Cardiac fibroblast (primary cell): ENCODE data around the gene TNNT3.
A peak's percentile ranks its signal among the peaks of the same experiment; 100 is the strongest.

Experiments used
- DNase-seq, 2 donors: peaks; one replicate each; pipeline versions ENCODE4 v3.0.0 to v3.0.0-alpha.2; 2010; ENCODE audit warnings: low read depth in 2 of 2
- H3K4me3 ChIP-seq, 2 donors: replicated peaks in 1 of 2; 1 replicate in 1 of 2; 2 replicates in 1 of 2; pipeline ENCODE4 v1.5.1; 2011; ENCODE audit warnings: low read depth in 2 of 2, low read length in 2 of 2, mild to moderate bottlenecking in 2 of 2, moderate library complexity in 1 of 2
- TF ChIP-seq, protein P1 (sequence below): IDR thresholded peaks from one replicate; pipeline ENCODE4 v1.5.1; 2011; ENCODE audit warnings: low read depth, mild to moderate bottlenecking, low read length, inconsistent platforms

The TNNT3 gene

DNA sequence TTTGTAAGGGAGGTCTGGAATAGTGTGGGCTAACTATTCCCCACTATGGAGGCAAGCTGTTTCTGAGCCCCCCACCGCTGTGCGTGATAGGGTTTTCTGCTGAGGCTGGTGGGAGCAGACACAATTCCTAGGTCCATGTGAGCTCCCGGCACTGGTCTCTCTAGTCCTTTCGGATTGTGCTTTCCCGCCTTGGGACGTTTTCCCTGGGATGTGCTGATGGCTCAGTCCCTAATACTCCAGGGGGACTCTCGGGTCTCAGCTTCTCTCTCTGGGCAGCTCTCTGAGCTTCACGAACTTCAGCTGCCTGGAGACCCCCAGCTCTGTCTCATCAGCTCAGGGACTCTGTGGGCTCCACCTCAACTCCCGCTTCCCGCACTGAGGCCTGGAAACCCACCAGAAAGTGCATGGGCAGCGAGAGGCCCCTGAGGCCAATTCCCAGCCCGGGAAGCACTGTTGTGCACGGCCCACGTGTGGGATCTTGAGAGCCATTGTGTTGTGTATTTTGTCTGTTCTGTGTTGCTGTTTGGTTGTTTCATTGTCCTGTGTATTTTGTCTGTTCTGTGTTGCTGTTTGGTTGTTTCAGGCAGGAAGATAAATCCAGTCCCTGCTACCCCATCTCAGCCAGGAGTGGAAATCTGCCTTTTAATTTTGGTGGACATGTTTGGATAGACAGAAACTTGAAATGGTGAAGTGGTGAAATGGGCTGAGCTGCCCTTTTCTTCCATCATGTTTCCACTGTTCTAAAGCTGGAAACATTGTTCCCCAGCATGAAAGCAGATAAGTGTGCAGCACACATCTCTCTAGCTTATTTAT, 12.7 kb upstream of the TNNT3 start:
- H3K4me3 ChIP-seq = no peak overlapping the region
- TF ChIP-seq, protein P1, sequence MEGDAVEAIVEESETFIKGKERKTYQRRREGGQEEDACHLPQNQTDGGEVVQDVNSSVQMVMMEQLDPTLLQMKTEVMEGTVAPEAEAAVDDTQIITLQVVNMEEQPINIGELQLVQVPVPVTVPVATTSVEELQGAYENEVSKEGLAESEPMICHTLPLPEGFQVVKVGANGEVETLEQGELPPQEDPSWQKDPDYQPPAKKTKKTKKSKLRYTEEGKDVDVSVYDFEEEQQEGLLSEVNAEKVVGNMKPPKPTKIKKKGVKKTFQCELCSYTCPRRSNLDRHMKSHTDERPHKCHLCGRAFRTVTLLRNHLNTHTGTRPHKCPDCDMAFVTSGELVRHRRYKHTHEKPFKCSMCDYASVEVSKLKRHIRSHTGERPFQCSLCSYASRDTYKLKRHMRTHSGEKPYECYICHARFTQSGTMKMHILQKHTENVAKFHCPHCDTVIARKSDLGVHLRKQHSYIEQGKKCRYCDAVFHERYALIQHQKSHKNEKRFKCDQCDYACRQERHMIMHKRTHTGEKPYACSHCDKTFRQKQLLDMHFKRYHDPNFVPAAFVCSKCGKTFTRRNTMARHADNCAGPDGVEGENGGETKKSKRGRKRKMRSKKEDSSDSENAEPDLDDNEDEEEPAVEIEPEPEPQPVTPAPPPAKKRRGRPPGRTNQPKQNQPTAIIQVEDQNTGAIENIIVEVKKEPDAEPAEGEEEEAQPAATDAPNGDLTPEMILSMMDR = no peak
- DNase-seq = no peak

DNA sequence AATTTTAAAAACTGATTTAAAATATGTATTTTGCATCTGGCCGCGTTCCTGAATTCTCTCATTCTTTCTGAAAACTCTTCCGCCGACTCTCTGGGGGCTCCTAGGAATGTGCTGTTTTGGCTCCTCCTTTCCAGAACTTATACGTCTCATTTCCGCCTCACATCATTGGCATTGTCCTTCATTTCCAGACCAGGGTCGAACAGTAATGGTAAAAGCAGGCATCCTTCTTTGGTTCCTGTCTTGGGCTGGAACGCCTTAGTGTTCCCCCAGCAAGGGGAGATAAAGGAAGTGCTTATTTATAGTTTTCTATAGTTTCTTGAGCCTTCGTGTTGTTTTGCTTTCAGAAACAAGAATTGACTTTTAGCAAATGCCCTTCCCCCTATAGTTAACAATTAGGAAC, 10.9 kb upstream of the TNNT3 start:
- DNase-seq = peak; percentile 80 to 89
- TF ChIP-seq, protein P1 = no peak
- H3K4me3 ChIP-seq = no peak overlapping the region

DNA sequence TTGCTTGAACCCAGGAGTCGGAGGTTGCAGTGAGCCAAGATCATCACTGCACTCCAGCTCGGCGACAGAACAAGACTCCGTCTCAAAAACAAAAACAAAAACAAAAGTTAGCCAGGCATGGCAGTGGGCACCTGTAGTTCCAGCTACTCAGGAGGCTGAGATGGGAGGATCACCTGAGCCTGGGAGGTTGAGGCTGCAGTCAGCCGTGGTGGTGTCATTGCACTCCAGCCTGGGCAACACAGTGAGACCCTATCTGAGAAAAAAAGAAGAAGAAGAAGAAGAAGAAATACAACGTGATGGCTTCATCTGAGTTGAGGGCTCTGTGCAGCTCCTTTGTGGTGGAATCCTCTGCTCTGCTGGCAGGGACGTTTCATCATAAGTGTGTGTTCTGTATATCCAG, 10.0 kb upstream of the TNNT3 start:
- no peak overlapping the region for H3K4me3 ChIP-seq
- no peak for DNase-seq
- TF ChIP-seq, protein P1 = no peak

DNA sequence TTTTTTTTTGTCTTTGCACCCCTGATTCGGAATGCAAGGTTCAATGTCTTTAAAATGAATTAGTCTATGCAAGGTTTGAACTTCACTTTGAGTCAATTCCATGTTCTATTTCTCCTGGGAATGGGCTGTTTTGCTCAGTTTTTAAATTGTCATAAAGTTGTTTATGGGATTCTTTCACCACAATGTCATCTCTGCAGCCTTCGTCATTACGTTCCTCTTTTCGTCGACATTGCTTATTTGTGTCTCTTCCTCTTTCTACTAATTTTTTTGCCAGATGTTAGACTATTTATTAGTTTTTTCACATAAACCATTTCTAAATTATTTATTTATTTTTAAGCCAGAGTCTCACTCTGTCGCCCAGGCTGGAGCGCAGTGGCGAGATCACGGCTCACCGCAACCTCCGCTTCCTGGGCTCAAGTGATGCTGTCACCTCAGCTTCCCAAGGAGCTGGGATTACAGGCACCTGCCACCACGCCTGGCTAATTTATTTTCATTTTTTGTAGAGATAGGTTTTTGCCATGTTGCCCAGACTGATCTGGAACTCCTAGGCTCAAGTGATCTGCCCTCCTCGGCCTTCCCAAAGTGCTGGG, 7.1 kb upstream of the TNNT3 start:
- no peak for DNase-seq
- TF ChIP-seq, protein P1 = no peak
- H3K4me3 ChIP-seq = no peak overlapping the region

DNA sequence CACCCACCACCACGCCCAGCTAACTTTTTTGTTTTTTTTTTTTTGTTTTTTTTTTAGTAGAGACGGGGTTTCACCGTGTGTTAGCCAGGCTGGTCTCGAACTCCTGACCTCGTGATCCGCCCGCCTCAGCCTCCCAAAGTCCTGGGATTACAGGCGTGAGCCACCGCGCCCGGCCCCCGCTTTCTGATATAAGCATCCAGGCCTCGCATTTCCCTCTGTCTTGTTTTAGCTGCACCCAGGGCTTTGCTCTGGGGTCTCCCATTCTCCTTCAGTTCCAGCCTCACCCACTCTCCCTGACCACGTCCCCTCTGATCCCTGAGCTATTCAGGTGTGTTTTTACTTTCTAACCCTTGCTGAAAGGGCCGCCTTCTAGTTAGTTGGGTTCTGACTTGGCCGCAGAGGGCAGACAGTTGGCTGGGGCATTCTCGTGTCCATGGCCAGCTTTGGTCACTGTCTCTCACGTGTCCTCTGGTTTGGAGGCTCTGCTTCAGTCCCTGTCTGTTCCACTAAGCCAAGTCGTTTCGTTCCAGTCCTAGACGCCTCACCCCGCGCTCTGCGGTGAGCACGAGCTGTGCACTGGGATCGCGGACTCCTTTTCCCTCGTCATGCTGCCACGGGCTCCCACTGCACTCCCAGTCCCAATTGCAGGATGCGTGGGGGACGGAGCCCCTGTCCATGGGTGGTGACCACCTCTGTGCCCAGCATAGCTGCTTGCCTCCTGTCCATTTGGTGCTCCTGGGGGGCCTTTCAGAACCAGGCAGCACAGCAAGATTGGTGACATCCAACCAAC, 6.0 kb upstream of the TNNT3 start:
- DNase-seq = no peak
- H3K4me3 ChIP-seq = no peak overlapping the region
- TF ChIP-seq, protein P1 = no peak

DNA sequence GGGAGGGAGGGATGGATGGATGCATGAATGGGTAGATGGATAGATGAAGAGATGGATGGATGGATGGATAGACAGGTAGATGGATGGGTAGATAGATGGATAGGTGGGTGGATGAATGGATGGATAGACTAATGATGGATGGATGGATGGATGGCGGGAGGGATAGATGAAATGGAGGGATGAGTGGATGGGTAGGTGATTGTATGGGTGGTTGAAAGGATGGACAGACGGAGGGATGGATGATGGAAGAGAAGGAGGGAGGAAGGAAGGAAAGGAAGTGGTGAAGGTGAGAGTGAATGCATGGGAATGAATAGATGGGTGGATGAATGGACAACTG, 3.7 kb upstream of the TNNT3 start:
- TF ChIP-seq, protein P1 = no peak
- no peak for DNase-seq
- no peak overlapping the region for H3K4me3 ChIP-seq
